Measurements from ENCODE around the gene SFXN1. TPM values are rescaled to one million over a fixed set of nuclear protein-coding genes. Genes with fewer than 3 reads are reported as not detected.

Gene SFXN1
- total and polyA plus RNA-seq, 12 donors: 14.3 to 39.6 (median 32.5) TPM

GRCh38 chr5:175556794-175557193 lies 78.4 kb downstream of the SFXN1 start:
- intact Hi-C loops (cut with DNase I): no loop called here
- WGBS, 2 donors: 55 to 62% methylated on average over 4 of the region's 4 CpGs
- ATAC-seq: no peak

GRCh38 chr5:175557778-175558177 lies 79.4 kb downstream of the SFXN1 start:
- H3K27ac ChIP-seq: no peak overlapping the region
- no peak for ATAC-seq
- 71 to 80% methylated on average over 5 of the region's 5 CpGs for WGBS, 2 donors
- TF ChIP-seq CTCF (IDR thresholded peaks at IDR 0.05): no peak
- H3K36me3 ChIP-seq: no peaks in the 10 kb centered on the region
- H3K27me3 ChIP-seq: peaks cover 0 to 8% (median 3%) of the 10 kb centered on the region in 7 donors
- H3K4me1 ChIP-seq: peaks cover 0 to 9% (median 0%) of the 10 kb centered on the region in 9 donors
- no peak overlapping the region for H3K4me3 ChIP-seq
- no peaks in the 10 kb centered on the region for H3K9me3 ChIP-seq
- no peak for DNase-seq
- intact Hi-C loops (cut with DNase I): no loop called here

More at GRCh38 chr5:175556794-175557193, 78.4 kb downstream of the SFXN1 start:
- no peak for TF ChIP-seq CTCF (IDR thresholded peaks at IDR 0.05)
- H3K4me1 ChIP-seq: peaks cover 0 to 17% (median 0%) of the 10 kb centered on the region in 9 donors
- H3K4me3 ChIP-seq: no peak overlapping the region
- no peaks in the 10 kb centered on the region for H3K36me3 ChIP-seq
- DNase-seq: no peak
- H3K27ac ChIP-seq: no peak overlapping the region
- H3K27me3 ChIP-seq: peaks cover 0 to 8% (median 0%) of the 10 kb centered on the region in 7 donors
- no peaks in the 10 kb centered on the region for H3K9me3 ChIP-seq

- Histone ChIP-seq H3K36me3 (no peaks in the 10 kb centered on the region), H3K4me1 (peaks cover 0 to 8% (median 0%) of the 10 kb centered on the region in 9 donors), H3K9me3 (no peaks in the 10 kb centered on the region), H3K27me3 (peaks cover 0 to 15% (median 3%) of the 10 kb centered on the region in 7 donors), H3K27ac (no peak overlapping the region), H3K4me3 (no peak overlapping the region)
- no peak for DNase-seq
- TF ChIP-seq CTCF (IDR thresholded peaks at IDR 0.05): no peak
- WGBS, 2 donors: 92 to 94% methylated on average over 9 of the region's 9 CpGs
- no peak for ATAC-seq
- intact Hi-C loops (cut with DNase I): no loop called here
These were observed 80.6 kb downstream of the SFXN1 start for GRCh38 chr5:175558801-175559480.

GRCh38 chr5:175560011-175560410 lies 81.7 kb downstream of the SFXN1 start:
- Histone ChIP-seq H3K9me3 (no peaks in the 10 kb centered on the region), H3K4me3 (no peak overlapping the region), H3K27ac (no peak overlapping the region), H3K36me3 (no peaks in the 10 kb centered on the region), H3K27me3 (peaks cover 0 to 15% (median 0%) of the 10 kb centered on the region in 7 donors), H3K4me1 (no peaks in the 10 kb centered on the region)
- DNase-seq (no peak), ATAC-seq (no peak)
- 53 to 64% methylated on average over 2 of the region's 2 CpGs for WGBS, 2 donors
- TF ChIP-seq CTCF (IDR thresholded peaks at IDR 0.05): no peak
- intact Hi-C loops (cut with DNase I): no loop called here
